HEK293 (cell line): ENCODE data around the gene TMPRSS6.

Source experiments
- CTCF ChIP-seq: fragments of 450-650 bp; formaldehyde crosslinking; IDR thresholded peaks from 2 replicates; pipeline ENCODE4 v1.5.1; 2016; ENCODE audit warnings: missing biosample characterization, missing genetic modification characterization
- GFI1B ChIP-seq: fragments of 450-650 bp; formaldehyde crosslinking; IDR thresholded peaks from 2 replicates; pipeline ENCODE4 v1.5.1; 2016; ENCODE audit warnings: missing biosample characterization, missing genetic modification characterization
- IKZF3 ChIP-seq: fragments of 450-650 bp; IDR thresholded peaks from 2 replicates; pipeline ENCODE4 v1.5.0; 2018; ENCODE audit warnings: missing biosample characterization, mild to moderate bottlenecking, missing genetic modification characterization, moderate library complexity
- KLF17 ChIP-seq: fragments of 450-650 bp; formaldehyde crosslinking; IDR thresholded peaks from 2 replicates; pipeline ENCODE4 v1.5.1; 2016; ENCODE audit warnings: missing biosample characterization, missing genetic modification characterization
- MYNN ChIP-seq: fragments of 450-650 bp; formaldehyde crosslinking; IDR thresholded peaks from 2 replicates; pipeline ENCODE4 v1.5.1; 2016; ENCODE audit warnings: missing biosample characterization, missing genetic modification characterization, borderline replicate concordance
- PRDM1 ChIP-seq: fragments of 450-650 bp; formaldehyde crosslinking; IDR thresholded peaks from 2 replicates; pipeline ENCODE4; 2016; ENCODE audit warnings: missing biosample characterization, missing genetic modification characterization
- PRDM6 ChIP-seq: fragments of 450-650 bp; formaldehyde crosslinking; IDR thresholded peaks from 2 replicates; pipeline ENCODE4 v1.5.1; 2017; ENCODE audit warnings: missing biosample characterization, missing genetic modification characterization
- REST ChIP-seq: fragments of 450-650 bp; formaldehyde crosslinking; IDR thresholded peaks from 2 replicates; pipeline ENCODE4 v1.5.1; 2016; ENCODE audit warnings: missing biosample characterization, missing genetic modification characterization
- SCRT2 ChIP-seq: fragments of 450-650 bp; formaldehyde crosslinking; IDR thresholded peaks from 2 replicates; pipeline ENCODE4 v1.5.1; 2016; ENCODE audit warnings: missing biosample characterization, missing genetic modification characterization
- TCF7L2 ChIP-seq: IDR thresholded peaks from 2 replicates; pipeline ENCODE4 v1.6.1; 2011; ENCODE audit warnings: low read depth, mild to moderate bottlenecking, inconsistent platforms, low read length, moderate library complexity, borderline replicate concordance
- ZNF112 ChIP-seq: fragments of 450-650 bp; formaldehyde crosslinking; IDR thresholded peaks from 2 replicates; pipeline ENCODE4 v1.5.0; 2017; ENCODE audit warnings: missing biosample characterization, missing genetic modification characterization
- ZNF184 ChIP-seq: fragments of 450-650 bp; IDR thresholded peaks from 2 replicates; pipeline ENCODE4 v1.5.1; 2018; ENCODE audit warnings: missing biosample characterization, mild to moderate bottlenecking, missing genetic modification characterization
- ZNF692 ChIP-seq: fragments of 450-650 bp; formaldehyde crosslinking; IDR thresholded peaks from 2 replicates; pipeline ENCODE4 v1.5.1; 2016; ENCODE audit warnings: missing biosample characterization, missing genetic modification characterization

- TF ChIP-seq CTCF (tag by site-specific recombination) (no peak), TCF7L2 (no peak), SCRT2 (tag by site-specific recombination) (no peak), ZNF692 (tag by site-specific recombination) (no peak), ZNF184 (tag by site-specific recombination) (no peak), PRDM6 (no peak), PRDM1 (tag by site-specific recombination) (no peak), IKZF3 (tag by site-specific recombination) (no peak), ZNF112 (tag by site-specific recombination) (no peak), REST (no peak), KLF17 (tag by site-specific recombination) (no peak), GFI1B (tag by site-specific recombination) (no peak), MYNN (tag by site-specific recombination) (no peak)
Measured at GRCh38 chr22:37112084-37112728, 2.7 kb upstream of the TMPRSS6 start.
